Measurements from ENCODE around the gene NCOA7.
"Not testable (repeated sequence)": the region's sequence is repeated elsewhere in the genome, so short reads cannot be mapped to it uniquely, and the experiment has no call there.

NCOA7 gene

DNA sequence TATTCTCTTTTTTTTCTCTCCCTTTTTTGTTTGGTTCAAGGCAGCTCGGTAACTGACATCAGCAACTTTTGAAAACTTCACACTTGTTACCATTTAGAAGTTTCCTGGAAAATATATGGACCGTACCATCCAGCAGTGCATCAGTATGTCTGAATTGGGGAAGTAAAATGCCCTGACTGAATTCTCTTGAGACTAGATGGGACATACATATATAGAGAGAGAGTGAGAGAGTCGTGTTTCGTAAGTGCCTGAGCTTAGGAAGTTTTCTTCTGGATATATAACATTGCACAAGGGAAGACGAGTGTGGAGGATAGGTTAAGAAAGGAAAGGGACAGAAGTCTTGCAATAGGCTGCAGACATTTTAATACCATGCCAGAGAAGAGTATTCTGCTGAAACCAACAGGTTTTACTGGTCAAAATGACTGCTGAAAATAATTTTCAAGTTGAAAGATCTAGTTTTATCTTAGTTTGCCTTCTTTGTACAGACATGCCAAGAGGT, 30.8 kb upstream of the NCOA7 start:
- Histone ChIP-seq H3K4me1 (ENCODE audit: insufficient read depth, low read length) (no peaks in the 10 kb centered on the region), H3K27me3 (ENCODE audit: control insufficient read depth in 1 of 2, insufficient read depth in 2 of 2, low read length in 2 of 2) (no peaks in the 10 kb centered on the region), H3K9me3 (ENCODE audit: low read length) (no peaks in the 10 kb centered on the region), H3K9ac (ENCODE audit: low read length) (no peak overlapping the region), H3K36me3 (ENCODE audit: insufficient read depth, low read length) (no peaks in the 10 kb centered on the region), H3K4me3 (ENCODE audit: low read depth in 1 of 2, low read length in 2 of 2) (no peak overlapping the region), H3K27ac (ENCODE audit: low read depth, low read length) (no peak overlapping the region)

DNA sequence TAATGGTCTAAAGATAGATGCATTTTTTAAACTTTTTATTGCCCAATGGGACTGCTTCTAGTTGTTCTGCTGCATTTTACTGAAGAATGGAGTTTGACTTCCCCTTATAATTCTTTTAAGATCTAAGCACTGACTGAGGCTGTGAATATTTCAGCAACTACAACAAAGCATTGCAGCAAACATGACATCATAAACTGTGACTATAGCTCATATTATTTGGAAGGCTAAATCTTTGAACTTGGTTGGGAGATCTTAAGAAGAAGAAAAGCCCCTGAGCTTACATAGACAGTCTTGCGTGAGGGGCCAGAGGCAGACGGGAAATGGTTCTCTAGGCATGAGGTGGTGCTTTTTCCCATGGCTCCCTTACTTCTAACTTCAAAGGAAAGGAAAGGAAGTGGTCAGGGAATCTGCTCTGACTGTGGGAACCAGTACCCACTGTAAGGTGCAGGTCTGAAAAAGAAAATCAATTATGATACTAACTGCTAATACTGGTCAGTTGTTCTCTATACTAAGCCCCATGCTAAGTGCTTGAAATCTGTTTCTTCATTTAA, 26.6 kb upstream of the NCOA7 start:
- Histone ChIP-seq H3K27ac (ENCODE audit: low read depth, low read length) (no peak overlapping the region), H3K27me3 (ENCODE audit: control insufficient read depth in 1 of 2, insufficient read depth in 2 of 2, low read length in 2 of 2) (no peaks in the 10 kb centered on the region), H3K9ac (ENCODE audit: low read length) (no peak overlapping the region), H3K9me3 (ENCODE audit: low read length) (no peaks in the 10 kb centered on the region), H3K36me3 (ENCODE audit: insufficient read depth, low read length) (no peaks in the 10 kb centered on the region), H3K4me3 (ENCODE audit: low read depth in 1 of 2, low read length in 2 of 2) (no peak overlapping the region), H3K4me1 (ENCODE audit: insufficient read depth, low read length) (no peaks in the 10 kb centered on the region)

DNA sequence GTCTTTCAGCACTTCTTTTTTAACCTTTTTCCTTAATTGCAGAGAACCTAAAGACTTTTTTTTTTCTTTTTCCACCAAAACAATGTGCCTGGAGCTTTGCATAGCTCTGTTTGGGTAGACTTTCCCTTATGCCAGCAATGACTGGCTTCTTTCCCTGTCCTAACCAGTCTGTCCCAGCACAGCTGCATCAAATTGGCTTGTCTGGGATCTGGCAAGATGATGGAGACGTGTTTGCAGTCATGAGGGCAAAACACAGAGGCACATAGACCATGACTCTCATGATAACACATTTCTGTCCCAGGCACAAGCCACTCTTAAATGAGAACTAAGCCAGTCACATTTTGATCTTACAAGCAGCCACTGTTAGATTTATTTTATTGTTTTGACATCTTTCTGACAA, 24.8 kb upstream of the NCOA7 start:
- no peaks in the 10 kb centered on the region for H3K9me3 ChIP-seq (ENCODE audit: low read length)
- H3K9ac ChIP-seq (ENCODE audit: low read length): no peak overlapping the region
- no peaks in the 10 kb centered on the region for H3K36me3 ChIP-seq (ENCODE audit: insufficient read depth, low read length)
- H3K4me1 ChIP-seq (ENCODE audit: insufficient read depth, low read length): no peaks in the 10 kb centered on the region
- no peak overlapping the region for H3K27ac ChIP-seq (ENCODE audit: low read depth, low read length)
- H3K4me3 ChIP-seq (ENCODE audit: low read depth in 1 of 2, low read length in 2 of 2): no peak overlapping the region
- no peaks in the 10 kb centered on the region for H3K27me3 ChIP-seq (ENCODE audit: control insufficient read depth in 1 of 2, insufficient read depth in 2 of 2, low read length in 2 of 2)

DNA sequence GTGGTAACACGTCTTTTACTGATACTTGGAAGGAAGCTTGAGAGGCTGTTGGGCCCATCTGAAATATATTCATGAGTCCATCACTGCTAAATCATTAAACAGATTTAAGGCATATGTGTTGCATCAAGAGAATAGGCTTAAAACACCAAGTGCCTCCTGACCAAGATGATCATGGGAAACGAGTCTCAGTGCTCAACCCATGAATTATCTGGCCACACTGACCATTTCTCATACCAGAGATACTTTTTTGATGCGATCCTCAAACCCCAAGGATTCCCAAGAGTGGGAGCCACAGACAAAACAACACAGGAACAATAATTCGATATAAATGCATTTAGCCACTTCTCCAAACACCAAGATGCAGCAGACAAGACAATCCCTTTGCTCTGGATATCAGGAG, 24.1 kb upstream of the NCOA7 start:
- Histone ChIP-seq H3K4me3 (ENCODE audit: low read depth in 1 of 2, low read length in 2 of 2) (no peak overlapping the region), H3K9ac (ENCODE audit: low read length) (no peak overlapping the region), H3K27ac (ENCODE audit: low read depth, low read length) (no peak overlapping the region), H3K27me3 (ENCODE audit: control insufficient read depth in 1 of 2, insufficient read depth in 2 of 2, low read length in 2 of 2) (no peaks in the 10 kb centered on the region), H3K9me3 (ENCODE audit: low read length) (no peaks in the 10 kb centered on the region), H3K36me3 (ENCODE audit: insufficient read depth, low read length) (no peaks in the 10 kb centered on the region), H3K4me1 (ENCODE audit: insufficient read depth, low read length) (no peaks in the 10 kb centered on the region)

DNA sequence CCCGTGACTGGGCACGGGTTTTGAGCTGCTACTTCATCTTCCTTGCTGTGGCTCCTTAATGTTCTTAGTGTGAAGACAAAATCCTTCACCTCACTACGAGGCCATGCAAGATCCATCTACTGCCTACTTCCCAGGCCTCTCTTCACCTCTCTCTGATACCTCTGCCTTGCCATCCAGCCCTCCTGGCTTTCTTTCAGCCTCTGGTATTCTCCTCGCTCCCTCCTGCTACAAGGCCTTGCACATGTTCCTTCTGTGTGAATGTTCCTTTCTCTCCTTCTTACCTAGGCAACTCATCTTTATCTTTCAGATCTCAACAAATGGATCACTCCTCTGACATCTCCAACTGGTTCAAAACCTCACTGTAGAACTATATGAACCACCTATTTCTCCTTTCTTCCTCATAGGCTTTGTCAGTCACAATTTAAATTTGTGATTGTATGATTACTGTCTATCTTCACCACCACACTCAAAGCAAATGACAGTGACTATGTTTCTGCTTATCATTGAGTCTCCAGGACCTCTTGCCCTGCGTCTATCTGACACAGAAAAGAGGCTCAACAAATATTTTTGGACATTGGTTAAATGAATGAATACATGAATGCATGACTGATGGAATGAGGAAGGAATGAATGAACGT, 21.5 kb upstream of the NCOA7 start:
- Histone ChIP-seq H3K9me3 (ENCODE audit: low read length) (no peaks in the 10 kb centered on the region), H3K4me1 (ENCODE audit: insufficient read depth, low read length) (no peaks in the 10 kb centered on the region), H3K27me3 (ENCODE audit: control insufficient read depth in 1 of 2, insufficient read depth in 2 of 2, low read length in 2 of 2) (no peaks in the 10 kb centered on the region), H3K4me3 (ENCODE audit: low read depth in 1 of 2, low read length in 2 of 2) (no peak overlapping the region), H3K27ac (ENCODE audit: low read depth, low read length) (no peak overlapping the region), H3K9ac (ENCODE audit: low read length) (no peak overlapping the region), H3K36me3 (ENCODE audit: insufficient read depth, low read length) (no peaks in the 10 kb centered on the region)

DNA sequence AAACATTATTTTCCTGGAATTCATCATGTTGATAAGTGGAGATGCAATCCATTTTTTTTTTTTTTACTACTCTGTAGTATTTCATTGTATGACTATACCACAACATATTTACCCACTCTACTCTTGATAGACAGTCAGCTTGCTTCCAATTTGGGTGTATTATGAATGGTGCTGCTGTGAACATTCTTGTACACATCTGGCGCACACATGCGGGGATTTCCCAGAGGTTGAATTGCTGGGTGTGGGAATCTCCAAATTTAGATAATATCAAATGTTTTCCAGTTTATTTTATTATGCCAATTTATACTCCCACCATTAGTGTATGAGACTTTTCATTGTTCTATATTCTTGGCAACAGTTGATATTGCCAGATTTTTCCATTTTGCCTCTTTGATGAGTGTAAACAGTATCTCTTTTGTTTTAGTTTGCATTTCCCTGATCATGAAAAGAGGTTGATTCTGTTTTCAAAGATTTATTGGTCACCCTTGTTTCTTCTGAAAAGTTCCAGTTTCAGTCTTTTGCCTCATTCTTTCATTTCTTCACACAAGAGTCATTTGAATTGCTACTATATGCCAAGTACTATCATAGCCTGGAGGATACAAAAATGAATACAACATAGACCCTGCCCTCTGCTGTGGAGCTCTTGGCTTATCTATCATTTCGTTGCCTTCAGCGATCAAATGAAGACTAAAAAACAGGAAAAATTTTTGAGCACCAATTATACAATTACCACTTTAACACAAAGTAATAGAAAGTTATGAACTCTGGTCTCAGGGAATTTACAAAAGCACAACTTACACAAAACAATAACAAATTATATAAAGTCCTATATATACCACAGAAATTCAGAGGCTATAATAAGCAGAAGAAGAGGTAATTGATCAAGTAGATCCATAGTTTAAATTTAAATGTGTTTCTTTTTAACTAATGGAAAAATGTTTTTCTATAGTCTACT, 17.1 kb upstream of the NCOA7 start:
- H3K36me3 ChIP-seq (ENCODE audit: insufficient read depth, low read length): no peaks in the 10 kb centered on the region
- no peaks in the 10 kb centered on the region for H3K4me1 ChIP-seq (ENCODE audit: insufficient read depth, low read length)
- no peaks in the 10 kb centered on the region for H3K27me3 ChIP-seq (ENCODE audit: control insufficient read depth in 1 of 2, insufficient read depth in 2 of 2, low read length in 2 of 2)
- no peak overlapping the region for H3K27ac ChIP-seq (ENCODE audit: low read depth, low read length)
- no peaks in the 10 kb centered on the region for H3K9me3 ChIP-seq (ENCODE audit: low read length)
- no peak overlapping the region for H3K9ac ChIP-seq (ENCODE audit: low read length)
- H3K4me3 ChIP-seq (ENCODE audit: low read depth in 1 of 2, low read length in 2 of 2): no peak overlapping the region

DNA sequence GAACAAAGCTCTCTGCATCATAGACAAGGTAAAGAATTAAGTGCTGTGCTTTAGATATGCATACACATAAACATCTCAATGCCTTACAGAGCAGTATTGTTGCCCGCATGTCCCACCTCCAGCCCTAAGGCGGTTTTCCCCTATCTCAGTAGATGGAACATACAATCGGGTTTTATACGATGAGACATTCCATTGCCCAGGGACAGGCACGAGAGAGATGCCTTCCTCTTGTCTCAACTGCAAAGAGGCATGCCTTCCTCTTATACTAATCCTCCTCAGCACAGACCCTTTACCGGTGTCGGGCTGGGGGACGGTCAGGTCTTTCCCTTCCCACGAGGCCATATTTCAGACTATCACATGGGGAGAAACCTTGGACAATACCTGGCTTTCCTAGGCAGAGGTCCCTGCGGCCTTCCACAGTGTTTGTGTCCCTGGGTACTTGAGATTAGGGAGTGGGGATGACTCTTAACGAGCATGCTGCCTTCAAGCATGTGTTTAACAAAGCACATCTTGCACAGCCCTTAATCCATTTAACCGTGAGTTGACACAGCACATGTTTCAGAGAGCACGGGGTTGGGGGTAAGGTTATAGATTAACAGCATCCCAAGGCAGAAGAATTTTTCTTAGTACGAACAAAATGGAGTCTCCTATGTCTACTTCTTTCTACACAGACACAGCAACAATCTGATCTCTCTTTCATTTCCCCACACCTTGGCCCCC, 14.5 kb upstream of the NCOA7 start:
- H3K27ac ChIP-seq (ENCODE audit: low read depth, low read length); H3K27me3 ChIP-seq (ENCODE audit: control insufficient read depth in 1 of 2, insufficient read depth in 2 of 2, low read length in 2 of 2); H3K9me3 ChIP-seq (ENCODE audit: low read length); H3K4me3 ChIP-seq (ENCODE audit: low read depth in 1 of 2, low read length in 2 of 2); H3K36me3 ChIP-seq (ENCODE audit: insufficient read depth, low read length); H3K9ac ChIP-seq (ENCODE audit: low read length); H3K4me1 ChIP-seq (ENCODE audit: insufficient read depth, low read length): not testable (repeated sequence)

DNA sequence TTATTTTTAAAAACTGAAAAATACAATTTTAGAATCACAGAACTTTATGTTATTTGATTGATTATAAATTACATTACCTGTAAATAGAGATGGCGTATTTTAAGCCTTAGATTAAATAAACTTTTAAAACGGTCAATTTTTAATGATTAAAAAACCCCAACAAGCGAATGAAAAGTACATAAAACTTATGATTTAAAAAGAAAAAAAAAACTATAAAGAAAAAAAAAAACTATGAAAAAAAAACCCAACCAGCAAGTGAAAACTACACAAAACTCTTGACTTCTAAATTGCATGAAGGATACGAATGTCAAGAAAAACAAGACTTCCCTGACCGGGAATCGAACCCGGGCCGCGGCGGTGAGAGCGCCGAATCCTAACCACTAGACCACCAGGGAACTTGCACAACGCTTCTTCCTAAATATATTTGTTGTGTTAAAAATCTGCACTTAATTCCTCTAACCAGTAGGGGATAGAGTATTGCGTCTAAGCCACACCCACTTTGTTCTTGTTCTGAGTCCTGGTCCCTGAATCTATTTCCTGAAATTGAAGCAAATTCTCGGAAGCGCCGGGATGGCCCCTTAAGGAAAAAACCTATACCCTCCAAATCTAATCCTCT, 10.7 kb upstream of the NCOA7 start:
- Histone ChIP-seq H3K4me3 (ENCODE audit: low read depth in 1 of 2, low read length in 2 of 2) (peak overlapping the region; percentile 75 to 86), H3K27ac (ENCODE audit: low read depth, low read length) (peak overlapping the region; percentile 74), H3K4me1 (ENCODE audit: insufficient read depth, low read length) (peaks cover 6% of the 10 kb centered on the region), H3K36me3 (ENCODE audit: insufficient read depth, low read length) (no peaks in the 10 kb centered on the region), H3K9ac (ENCODE audit: low read length) (peak overlapping the region; percentile 77), H3K27me3 (ENCODE audit: control insufficient read depth in 1 of 2, insufficient read depth in 2 of 2, low read length in 2 of 2) (no peaks in the 10 kb centered on the region), H3K9me3 (ENCODE audit: low read length) (no peaks in the 10 kb centered on the region)

DNA sequence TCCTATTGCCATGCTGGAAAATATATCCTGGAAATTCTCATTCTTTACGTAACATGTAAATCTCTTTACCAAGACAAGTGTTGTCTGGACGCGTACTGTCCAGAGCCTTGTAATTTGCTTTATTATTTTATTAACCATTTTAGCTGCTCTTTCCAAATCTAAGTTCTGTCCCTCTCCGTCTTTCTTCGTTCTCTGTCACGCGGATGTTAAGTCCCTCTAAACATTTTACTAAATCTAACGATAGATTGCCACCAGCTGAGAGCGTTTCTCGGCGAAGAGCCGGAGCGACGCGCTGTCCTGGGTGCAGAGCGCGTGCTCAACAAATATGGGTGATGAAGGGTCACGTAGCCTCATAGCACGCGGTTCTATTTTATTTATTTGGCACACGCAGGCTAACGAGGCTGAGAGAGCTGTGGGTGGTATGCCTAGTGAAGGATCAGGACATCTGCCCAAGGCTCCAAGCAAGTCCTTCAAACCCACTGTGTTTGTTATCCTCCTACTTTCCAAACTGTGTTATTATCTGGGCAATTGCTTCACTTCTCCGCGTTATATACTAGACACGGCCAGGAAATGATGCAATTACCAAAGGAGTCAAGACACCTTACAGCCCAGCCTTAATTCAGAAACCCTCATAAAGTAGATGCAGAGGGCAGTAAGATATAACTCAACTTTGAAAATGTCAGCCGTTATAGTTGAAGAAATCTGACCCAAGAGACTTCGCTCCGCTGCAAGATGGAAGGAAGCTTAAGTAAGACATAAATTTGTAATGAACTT, 10.0 kb upstream of the NCOA7 start:
- Histone ChIP-seq H3K4me1 (ENCODE audit: insufficient read depth, low read length) (peaks cover 6% of the 10 kb centered on the region), H3K4me3 (ENCODE audit: low read depth in 1 of 2, low read length in 2 of 2) (peak overlapping the region; percentile 75 to 86), H3K9me3 (ENCODE audit: low read length) (no peaks in the 10 kb centered on the region), H3K9ac (ENCODE audit: low read length) (peak overlapping the region; percentile 77), H3K27me3 (ENCODE audit: control insufficient read depth in 1 of 2, insufficient read depth in 2 of 2, low read length in 2 of 2) (no peaks in the 10 kb centered on the region), H3K27ac (ENCODE audit: low read depth, low read length) (peak overlapping the region; percentile 74), H3K36me3 (ENCODE audit: insufficient read depth, low read length) (no peaks in the 10 kb centered on the region)

DNA sequence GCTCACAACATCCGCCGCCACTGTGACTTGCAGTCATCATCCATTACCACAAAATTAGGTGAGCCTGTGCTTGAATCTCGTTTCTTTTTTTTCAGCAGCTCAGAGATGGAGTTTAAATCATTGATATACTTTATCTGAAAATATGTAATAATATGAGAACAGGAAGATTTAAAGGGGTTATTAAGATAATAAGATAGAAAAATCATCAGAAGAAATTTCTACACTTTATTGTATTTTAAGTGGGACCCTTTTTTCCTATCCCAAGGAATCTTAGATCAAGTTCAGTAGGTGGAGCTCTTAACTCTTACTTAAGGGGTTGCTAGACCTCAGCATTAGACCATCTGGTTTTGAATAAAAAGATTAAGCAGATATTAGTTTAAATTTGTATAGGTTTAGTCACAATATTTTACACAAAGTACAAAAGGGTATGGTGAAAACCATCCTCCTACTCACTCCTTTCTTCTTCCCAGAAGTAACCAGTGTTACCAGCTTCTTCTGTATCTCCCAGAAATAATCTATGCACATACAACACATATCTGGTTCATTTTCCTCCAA, 9.4 kb upstream of the NCOA7 start:
- Histone ChIP-seq H3K9ac (ENCODE audit: low read length) (peak overlapping the region; percentile 77), H3K27me3 (ENCODE audit: control insufficient read depth in 1 of 2, insufficient read depth in 2 of 2, low read length in 2 of 2) (no peaks in the 10 kb centered on the region), H3K36me3 (ENCODE audit: insufficient read depth, low read length) (no peaks in the 10 kb centered on the region), H3K9me3 (ENCODE audit: low read length) (no peaks in the 10 kb centered on the region), H3K4me3 (ENCODE audit: low read depth in 1 of 2, low read length in 2 of 2) (peak overlapping the region; percentile 75 to 86), H3K27ac (ENCODE audit: low read depth, low read length) (peak overlapping the region; percentile 74), H3K4me1 (ENCODE audit: insufficient read depth, low read length) (peaks cover 6% of the 10 kb centered on the region)
